Measurements from ENCODE around the gene PJVK. TPM values are rescaled to one million over a fixed set of nuclear protein-coding genes. Genes with fewer than 3 reads are reported as not detected.

Gene PJVK
- total and polyA plus RNA-seq, 2 donors (not counting 3 experiments of a cell fraction or from before 2014, with no cell fraction given) = 1.3 to 1.4 TPM

GRCh38 chr2:178508646-178509045 lies 57.5 kb downstream of the PJVK start:
- dilution Hi-C loops (cut with MboI; ENCODE audit: extremely low pct_ligation_motif_present, low sequenced_read_pairs) = no loop called here
- Histone ChIP-seq H3K27ac (ENCODE audit: insufficient read depth, low read depth, low read length) (no peak overlapping the region), H3K36me3 (ENCODE audit: control insufficient read depth in 2 of 2, extremely low read depth in 1 of 2, insufficient read depth in 2 of 2, low read length in 2 of 2) (peaks cover 0 to 2% of the 10 kb centered on the region in 2 experiments), H3K4me1 (ENCODE audit: control insufficient read depth, extremely low read depth, insufficient read depth, low read length) (no peaks in the 10 kb centered on the region), H4K20me1 (replicated peaks; ENCODE audit: control insufficient read depth, extremely low read depth, insufficient read depth, low read length) (no peaks in the 10 kb centered on the region), H3K9me3 (replicated peaks; ENCODE audit: control insufficient read depth, insufficient read depth, low read length) (no peaks in the 10 kb centered on the region), H2AFZ (ENCODE audit: low read depth, low read length) (no peak overlapping the region), H3K4me2 (ENCODE audit: insufficient read depth, low read length) (no peak overlapping the region), H3K27me3 (ENCODE audit: control insufficient read depth in 2 of 2, insufficient read depth in 2 of 2, low read length in 2 of 2) (no peaks in the 10 kb centered on the region), H3K4me3 (replicated peaks in 1 of 3; ENCODE audit: insufficient read depth in 1 of 3, low read depth in 1 of 3, low read length in 3 of 3) (no peak overlapping the region), H3K9me1 (replicated peaks; ENCODE audit: control insufficient read depth, extremely low read depth, insufficient read depth, low read length) (no peaks in the 10 kb centered on the region), H3K9ac (replicated peaks; ENCODE audit: extremely low read depth, insufficient read depth, low read length) (no peak overlapping the region), H3K79me2 (ENCODE audit: control insufficient read depth, insufficient read depth, low read length) (no peaks in the 10 kb centered on the region)
- BruUV-seq (replicated peaks) = no TSS peak
- TF ChIP-seq POLR2AphosphoS5 (IDR thresholded peaks at IDR 0.05; ENCODE audit: insufficient read depth, low read depth, low read length) (no peak), FOS (IDR thresholded peaks at IDR 0.05; ENCODE audit: borderline replicate concordance, insufficient read depth, low read length) (no peak), MYC (IDR thresholded peaks at IDR 0.05; ENCODE audit: low read depth, low read length) (no peak), EZH2 (IDR thresholded peaks at IDR 0.05; ENCODE audit: borderline replicate concordance, low read depth, low read length, severe bottlenecking) (no peak)
- CTCF ChIA-PET = interaction anchor here (1.7 kb wide), 1 partner anchor 19 kb away, joined by 4 read pairs; no protein-coding TSS in a partner anchor
- DNase-seq (ENCODE audit: low read depth, low spot score) (no peak), FAIRE-seq (no peak)
- POLR2A ChIA-PET = no interaction called here
- intact Hi-C loops (cut with micrococcal nuclease) = no loop called here

DNA sequence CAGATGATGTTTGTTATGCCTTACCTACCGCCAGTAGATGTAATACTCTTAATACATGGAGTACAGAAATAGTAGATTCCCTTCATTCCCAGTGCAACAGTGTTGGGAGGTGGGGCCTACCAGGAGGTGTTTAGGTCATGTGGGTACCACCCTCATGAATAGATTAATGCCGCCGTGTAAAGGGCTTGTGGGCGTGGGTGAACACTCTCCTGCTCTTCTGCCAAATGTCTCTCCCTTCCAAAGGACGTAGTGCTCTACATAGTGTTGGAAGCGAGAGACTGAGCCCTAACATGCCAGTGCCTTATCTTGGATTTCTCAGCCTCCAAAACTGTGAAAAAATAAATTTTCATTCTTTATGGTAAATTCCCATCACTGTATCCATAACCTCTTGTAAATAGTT lies 59.2 kb downstream of the PJVK start:
- POLR2A ChIA-PET = no interaction called here
- dilution Hi-C loops (cut with MboI; ENCODE audit: extremely low pct_ligation_motif_present, low sequenced_read_pairs) = no loop called here
- BruUV-seq (replicated peaks) = no TSS peak
- H3K27ac ChIP-seq (ENCODE audit: insufficient read depth, low read depth, low read length) = no peak overlapping the region
- H3K9me3 ChIP-seq (replicated peaks; ENCODE audit: control insufficient read depth, insufficient read depth, low read length) = no peaks in the 10 kb centered on the region
- DNase-seq (ENCODE audit: low read depth, low spot score) (no peak), FAIRE-seq (no peak)
- no peaks in the 10 kb centered on the region for H3K27me3 ChIP-seq (ENCODE audit: control insufficient read depth in 2 of 2, insufficient read depth in 2 of 2, low read length in 2 of 2)
- no peak overlapping the region for H3K4me3 ChIP-seq (replicated peaks in 1 of 3; ENCODE audit: insufficient read depth in 1 of 3, low read depth in 1 of 3, low read length in 3 of 3)
- intact Hi-C loops (cut with micrococcal nuclease) = no loop called here
- H3K9me1 ChIP-seq (replicated peaks; ENCODE audit: control insufficient read depth, extremely low read depth, insufficient read depth, low read length) = no peaks in the 10 kb centered on the region
- H3K4me1 ChIP-seq (ENCODE audit: control insufficient read depth, extremely low read depth, insufficient read depth, low read length) = no peaks in the 10 kb centered on the region
- H3K36me3 ChIP-seq (ENCODE audit: control insufficient read depth in 2 of 2, extremely low read depth in 1 of 2, insufficient read depth in 2 of 2, low read length in 2 of 2) = no peaks in the 10 kb centered on the region
- no peaks in the 10 kb centered on the region for H4K20me1 ChIP-seq (replicated peaks; ENCODE audit: control insufficient read depth, extremely low read depth, insufficient read depth, low read length)
- no peaks in the 10 kb centered on the region for H3K79me2 ChIP-seq (ENCODE audit: control insufficient read depth, insufficient read depth, low read length)
- no peak for TF ChIP-seq MYC (IDR thresholded peaks at IDR 0.05; ENCODE audit: low read depth, low read length)
- TF ChIP-seq FOS (IDR thresholded peaks at IDR 0.05; ENCODE audit: borderline replicate concordance, insufficient read depth, low read length) = no peak
- no peak for TF ChIP-seq GATA2 (IDR thresholded peaks at IDR 0.05; ENCODE audit: insufficient read depth, insufficient read length, low read depth, low read length)
- TF ChIP-seq EZH2 (IDR thresholded peaks at IDR 0.05; ENCODE audit: borderline replicate concordance, low read depth, low read length, severe bottlenecking) = no peak
- TF ChIP-seq MAX (IDR thresholded peaks at IDR 0.05; ENCODE audit: insufficient read depth, insufficient read length) = no peak
- no peak for TF ChIP-seq POLR2A (IDR thresholded peaks at IDR 0.05; ENCODE audit: low read depth, low read length)
- no peak for TF ChIP-seq POLR2AphosphoS5 (IDR thresholded peaks at IDR 0.05; ENCODE audit: insufficient read depth, low read depth, low read length)
- no peak for TF ChIP-seq JUN (IDR thresholded peaks at IDR 0.05; ENCODE audit: borderline replicate concordance, insufficient read depth, insufficient read length, low read depth)
- TF ChIP-seq CTCF (IDR thresholded peaks at IDR 0.05; ENCODE audit: extremely low read depth in 1 of 2, insufficient read depth in 1 of 2, low read depth in 1 of 2, low read length in 2 of 2) = no peak
- no peak overlapping the region for H3K9ac ChIP-seq (replicated peaks; ENCODE audit: extremely low read depth, insufficient read depth, low read length)
- H2AFZ ChIP-seq (ENCODE audit: low read depth, low read length) = no peak overlapping the region
- H3K4me2 ChIP-seq (ENCODE audit: insufficient read depth, low read length) = no peak overlapping the region
- CTCF ChIA-PET = no interaction called here
